ENCODE data around the gene PGAM5. TPM values are rescaled to one million over a fixed set of nuclear protein-coding genes. Genes with fewer than 3 reads are reported as not detected.

PGAM5 gene
- polyA plus RNA-seq, 3 donors, result 7.0 to 10.3 (median 9.6) TPM

DNA sequence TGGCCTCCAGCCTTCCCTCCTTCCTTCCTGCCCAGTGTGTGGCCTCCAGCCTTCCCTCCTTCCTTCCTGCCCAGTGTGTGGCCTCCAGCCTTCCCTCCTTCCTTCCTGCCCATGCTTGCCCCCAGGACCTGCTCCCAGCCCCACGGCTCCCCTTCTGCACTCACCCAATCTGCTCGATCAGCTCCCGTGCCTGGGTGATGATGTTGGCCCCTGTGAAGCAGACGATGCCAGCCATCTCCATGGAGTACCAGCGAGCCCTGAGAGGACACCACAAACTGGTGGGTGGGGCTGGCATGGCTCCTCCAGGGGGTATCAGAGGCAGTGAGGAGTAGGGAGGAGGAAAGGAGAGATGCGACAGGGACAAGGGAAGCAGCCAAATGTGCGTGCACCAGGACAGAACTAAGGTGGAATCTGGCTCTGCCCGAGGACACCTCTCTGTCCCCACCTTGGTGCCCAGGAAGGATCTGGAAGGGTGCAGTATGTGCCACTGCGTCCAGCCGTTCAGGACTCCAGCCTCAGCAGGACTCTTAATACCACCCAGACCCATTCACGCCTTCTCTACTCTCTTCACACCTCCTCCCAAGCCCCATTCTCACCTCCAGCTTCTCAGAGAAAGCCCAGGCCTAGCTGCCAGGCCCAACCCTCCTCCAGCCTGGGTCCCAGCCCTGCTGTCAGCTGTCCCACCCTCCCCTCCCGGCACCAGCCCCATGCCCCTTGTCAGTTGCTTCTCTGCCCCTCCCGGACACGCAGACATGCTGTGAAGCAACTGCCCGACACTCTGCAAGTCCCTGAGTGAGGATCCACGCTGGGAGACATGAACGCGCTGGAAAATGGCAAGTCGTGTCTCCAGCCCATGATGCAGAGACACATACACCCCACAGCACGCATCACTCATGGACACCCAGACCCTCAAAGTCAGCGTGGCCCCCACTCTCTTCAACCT, 46.2 kb upstream of the PGAM5 start:
- no peak overlapping the region for H3K9ac ChIP-seq (ENCODE audit: insufficient read depth, low read length, poor library complexity, severe bottlenecking)
- peaks cover 8 to 12% of the 10 kb centered on the region in 2 donors for H3K4me1 ChIP-seq (ENCODE audit: control insufficient read depth in 1 of 2, insufficient read depth in 2 of 2, low read length in 2 of 2)
- Mint-ChIP-seq H3K27ac (peak overlapping the region in 3 of 7 donors; percentile 15 to 41 (median 26)), H3K27me3 (ENCODE audit: low read depth in 3 of 3) (no peaks in the 10 kb centered on the region), H3K4me3 (no peak overlapping the region), H3K36me3 (peaks cover 86 to 96% of the 10 kb centered on the region in 2 donors), H3K9me3 (peaks cover 0 to 1% (median 0%) of the 10 kb centered on the region in 7 donors), H3K4me1 (peaks cover 18% of the 10 kb centered on the region)
- H3K27me3 ChIP-seq (ENCODE audit: control insufficient read depth in 2 of 2, insufficient read depth in 2 of 2, low read length in 2 of 2), result no peaks in the 10 kb centered on the region
- no peaks in the 10 kb centered on the region for H4K20me1 ChIP-seq (ENCODE audit: insufficient read depth, low read length)
- H3K36me3 ChIP-seq (replicated peaks in 1 of 2; ENCODE audit: control insufficient read depth in 1 of 2, insufficient read depth in 2 of 2, low read length in 2 of 2), result peaks cover 64 to 98% of the 10 kb centered on the region in 2 donors
- 62% methylated on average over 20 of the region's 21 CpGs for WGBS (ENCODE audit: insufficient coverage)
- H3K4me2 ChIP-seq (replicated peaks; ENCODE audit: extremely low read depth, low read length, poor library complexity, severe bottlenecking), result no peak overlapping the region
- TF ChIP-seq, protein P1, sequence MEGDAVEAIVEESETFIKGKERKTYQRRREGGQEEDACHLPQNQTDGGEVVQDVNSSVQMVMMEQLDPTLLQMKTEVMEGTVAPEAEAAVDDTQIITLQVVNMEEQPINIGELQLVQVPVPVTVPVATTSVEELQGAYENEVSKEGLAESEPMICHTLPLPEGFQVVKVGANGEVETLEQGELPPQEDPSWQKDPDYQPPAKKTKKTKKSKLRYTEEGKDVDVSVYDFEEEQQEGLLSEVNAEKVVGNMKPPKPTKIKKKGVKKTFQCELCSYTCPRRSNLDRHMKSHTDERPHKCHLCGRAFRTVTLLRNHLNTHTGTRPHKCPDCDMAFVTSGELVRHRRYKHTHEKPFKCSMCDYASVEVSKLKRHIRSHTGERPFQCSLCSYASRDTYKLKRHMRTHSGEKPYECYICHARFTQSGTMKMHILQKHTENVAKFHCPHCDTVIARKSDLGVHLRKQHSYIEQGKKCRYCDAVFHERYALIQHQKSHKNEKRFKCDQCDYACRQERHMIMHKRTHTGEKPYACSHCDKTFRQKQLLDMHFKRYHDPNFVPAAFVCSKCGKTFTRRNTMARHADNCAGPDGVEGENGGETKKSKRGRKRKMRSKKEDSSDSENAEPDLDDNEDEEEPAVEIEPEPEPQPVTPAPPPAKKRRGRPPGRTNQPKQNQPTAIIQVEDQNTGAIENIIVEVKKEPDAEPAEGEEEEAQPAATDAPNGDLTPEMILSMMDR (IDR thresholded peaks at IDR 0.05), result no peak
- no peaks in the 10 kb centered on the region for H3K79me2 ChIP-seq (ENCODE audit: insufficient read depth, low read length)
- no peaks in the 10 kb centered on the region for H3K9me3 ChIP-seq (replicated peaks in 1 of 2; ENCODE audit: control insufficient read depth in 1 of 2, insufficient read depth in 1 of 2, low read length in 2 of 2)
- no peak overlapping the region for H3K4me3 ChIP-seq (replicated peaks in 1 of 3; ENCODE audit: low read depth in 2 of 3, low read length in 3 of 3)
- no peak overlapping the region for H2AFZ ChIP-seq (ENCODE audit: insufficient read depth, low read depth, low read length, poor library complexity, severe bottlenecking)
- no peak for DNase-seq
- intact Hi-C loops (cut with micrococcal nuclease), result no loop called here
- peak overlapping the region in 1 of 2 donors; percentile 26 for H3K27ac ChIP-seq (ENCODE audit: low read depth in 1 of 2, low read length in 2 of 2)

GRCh38 chr12:132665149-132665491, 45.5 kb upstream of the PGAM5 start:
- H3K27ac Mint-ChIP-seq, result peak overlapping the region in 1 of 7 donors; percentile 47
- H3K9me3 Mint-ChIP-seq, result peaks cover 0 to 1% (median 0%) of the 10 kb centered on the region in 7 donors
- Histone ChIP-seq H3K27me3 (ENCODE audit: control insufficient read depth in 2 of 2, insufficient read depth in 2 of 2, low read length in 2 of 2) (no peaks in the 10 kb centered on the region), H3K27ac (ENCODE audit: low read depth in 1 of 2, low read length in 2 of 2) (no peak overlapping the region), H3K36me3 (replicated peaks in 1 of 2; ENCODE audit: control insufficient read depth in 1 of 2, insufficient read depth in 2 of 2, low read length in 2 of 2) (peaks cover 64 to 98% of the 10 kb centered on the region in 2 donors), H3K4me3 (replicated peaks in 1 of 3; ENCODE audit: low read depth in 2 of 3, low read length in 3 of 3) (no peak overlapping the region), H3K9me3 (replicated peaks in 1 of 2; ENCODE audit: control insufficient read depth in 1 of 2, insufficient read depth in 1 of 2, low read length in 2 of 2) (no peaks in the 10 kb centered on the region), H3K4me1 (ENCODE audit: control insufficient read depth in 1 of 2, insufficient read depth in 2 of 2, low read length in 2 of 2) (peaks cover 8 to 12% of the 10 kb centered on the region in 2 donors), H4K20me1 (ENCODE audit: insufficient read depth, low read length) (no peaks in the 10 kb centered on the region), H3K79me2 (ENCODE audit: insufficient read depth, low read length) (no peaks in the 10 kb centered on the region), H3K4me2 (replicated peaks; ENCODE audit: extremely low read depth, low read length, poor library complexity, severe bottlenecking) (no peak overlapping the region), H3K9ac (ENCODE audit: insufficient read depth, low read length, poor library complexity, severe bottlenecking) (no peak overlapping the region), H2AFZ (ENCODE audit: insufficient read depth, low read depth, low read length, poor library complexity, severe bottlenecking) (no peak overlapping the region)
- H3K27me3 Mint-ChIP-seq (ENCODE audit: low read depth in 3 of 3), result no peaks in the 10 kb centered on the region
- DNase-seq, result no peak
- 98% methylated on average over 7 of the region's 13 CpGs for WGBS (ENCODE audit: insufficient coverage)
- peaks cover 18% of the 10 kb centered on the region for H3K4me1 Mint-ChIP-seq
- no peak overlapping the region for H3K4me3 Mint-ChIP-seq
- intact Hi-C loops (cut with micrococcal nuclease), result no loop called here
- TF ChIP-seq, protein P1 (IDR thresholded peaks at IDR 0.05), result no peak
- H3K36me3 Mint-ChIP-seq, result peaks cover 84 to 98% of the 10 kb centered on the region in 2 donors

Measured in CD14-positive monocyte (primary cell).